ENCODE data around the gene SLCO2B1.

The SLCO2B1 gene

GRCh38 chr11:75197512-75198277, 46.8 kb downstream of the SLCO2B1 start:
- H3K27me3 ChIP-seq (ENCODE audit: insufficient read depth, poor library complexity, severe bottlenecking), result no peaks in the 10 kb centered on the region
- no peak for TF ChIP-seq POLR2AphosphoS5 (IDR thresholded peaks at IDR 0.05; ENCODE audit: low read depth)
- no peak for TF ChIP-seq SPI1 (IDR thresholded peaks at IDR 0.05; ENCODE audit: borderline replicate concordance, low read depth)
- TF ChIP-seq GABPA (IDR thresholded peaks at IDR 0.05; ENCODE audit: low read depth), result no peak
- no peak for TF ChIP-seq REST (IDR thresholded peaks at IDR 0.05; ENCODE audit: insufficient replicate concordance, low read depth)
- no peak for TF ChIP-seq CTCF (IDR thresholded peaks at IDR 0.05; ENCODE audit: insufficient read depth, low read length)
- H3K4me3 ChIP-seq (replicated peaks; ENCODE audit: insufficient read depth, low read length), result no peak overlapping the region
- no peak overlapping the region for H3K27ac ChIP-seq (replicated peaks)
- no peak for DNase-seq (ENCODE audit: low read depth in 1 of 2, low spot score in 1 of 2)

GRCh38 chr11:75198278-75198973, 47.5 kb downstream of the SLCO2B1 start:
- no peaks in the 10 kb centered on the region for H3K27me3 ChIP-seq (ENCODE audit: insufficient read depth, poor library complexity, severe bottlenecking)
- TF ChIP-seq POLR2AphosphoS5 (IDR thresholded peaks at IDR 0.05; ENCODE audit: low read depth), result no peak
- no peak for TF ChIP-seq GABPA (IDR thresholded peaks at IDR 0.05; ENCODE audit: low read depth)
- TF ChIP-seq CTCF (IDR thresholded peaks at IDR 0.05; ENCODE audit: insufficient read depth, low read length), result no peak
- TF ChIP-seq SPI1 (IDR thresholded peaks at IDR 0.05; ENCODE audit: borderline replicate concordance, low read depth), result no peak
- TF ChIP-seq REST (IDR thresholded peaks at IDR 0.05; ENCODE audit: insufficient replicate concordance, low read depth), result no peak
- no peak overlapping the region for H3K27ac ChIP-seq (replicated peaks)
- no peak overlapping the region for H3K4me3 ChIP-seq (replicated peaks; ENCODE audit: insufficient read depth, low read length)
- no peak for DNase-seq (ENCODE audit: low read depth in 1 of 2, low spot score in 1 of 2)

GRCh38 chr11:75199412-75199955, 48.6 kb downstream of the SLCO2B1 start:
- no peak overlapping the region for H3K27ac ChIP-seq (replicated peaks)
- no peaks in the 10 kb centered on the region for H3K27me3 ChIP-seq (ENCODE audit: insufficient read depth, poor library complexity, severe bottlenecking)
- TF ChIP-seq SPI1 (IDR thresholded peaks at IDR 0.05; ENCODE audit: borderline replicate concordance, low read depth) (no peak), CTCF (IDR thresholded peaks at IDR 0.05; ENCODE audit: insufficient read depth, low read length) (no peak), GABPA (IDR thresholded peaks at IDR 0.05; ENCODE audit: low read depth) (no peak), REST (IDR thresholded peaks at IDR 0.05; ENCODE audit: insufficient replicate concordance, low read depth) (no peak), POLR2AphosphoS5 (IDR thresholded peaks at IDR 0.05; ENCODE audit: low read depth) (no peak)
- DNase-seq (ENCODE audit: low read depth in 1 of 2, low spot score in 1 of 2), result no peak
- H3K4me3 ChIP-seq (replicated peaks; ENCODE audit: insufficient read depth, low read length), result no peak overlapping the region

Data from HL-60 (cell line).